A172 (cell line): ENCODE measurements around the gene SYT12. TPM values are rescaled to one million over a fixed set of nuclear protein-coding genes. Genes with fewer than 3 reads are reported as not detected.

Experiments
- DNase-seq: peaks from one replicate; pipeline ENCODE4 v3.0.0-alpha.2; 2015; ENCODE audit warnings: low spot score
- total RNA-seq: library from RNA; depleted of rRNA; stranded (reverse); fragments of >200 nt; shearing (Covaris generic); gene quantifications from 2 replicates; pipeline ENCODE4 v1.2.3, GENCODE V29; 2014

Gene SYT12
- total RNA-seq, 1 experiment from 2014 or later: not detected

DNA sequence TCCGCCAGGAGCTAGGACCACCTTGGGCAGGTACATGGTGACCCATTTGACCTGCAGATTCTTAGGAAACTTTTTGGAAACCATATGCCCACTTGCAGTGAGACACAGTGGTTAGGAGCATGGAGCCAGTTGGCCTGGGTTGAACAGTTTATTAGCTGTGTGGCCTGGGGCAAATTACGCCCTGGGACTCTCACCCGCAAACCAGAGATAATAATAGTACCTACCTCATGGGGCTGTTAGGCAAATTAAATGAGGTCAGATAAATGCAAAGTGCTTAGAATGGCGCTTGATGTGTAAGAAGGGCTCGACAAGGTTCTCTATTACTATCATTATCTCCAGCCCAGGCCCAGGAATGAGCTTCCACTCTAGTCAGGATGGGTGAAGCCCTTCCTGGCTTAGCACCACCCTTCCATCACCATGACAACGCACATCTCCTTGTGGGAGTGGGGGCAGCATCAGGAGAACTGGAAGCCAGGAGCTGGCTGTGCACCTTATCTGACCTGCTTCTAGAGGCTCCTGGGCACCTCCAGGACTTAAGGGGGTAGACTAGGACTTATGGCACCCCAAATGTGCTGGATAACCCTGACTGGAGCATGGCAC is 5.1 kb downstream of the SYT12 start:
- no peak for DNase-seq

- DNase-seq: no peak
These were observed 6.2 kb downstream of the SYT12 start for GRCh38 chr11:67029146-67029545.

DNA sequence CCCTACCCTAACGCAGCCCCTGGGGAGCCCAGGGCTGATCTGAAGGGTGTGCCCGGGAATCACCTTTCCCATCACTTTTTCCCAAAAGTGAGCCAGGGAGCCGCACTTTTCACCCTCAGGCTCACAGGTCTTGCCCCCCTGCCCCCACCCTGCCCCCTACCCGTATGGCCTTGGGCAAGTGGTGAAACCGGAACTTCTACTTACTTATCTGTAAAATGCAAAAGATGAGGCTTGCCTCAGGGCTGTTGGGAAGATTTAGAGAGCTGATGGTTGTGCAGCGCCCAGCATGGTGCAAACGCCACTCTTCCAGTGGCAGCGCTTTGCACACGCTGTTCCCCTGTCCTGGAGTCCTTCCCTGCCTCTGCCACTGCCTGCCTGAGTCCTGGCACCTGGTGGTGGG is 8.0 kb downstream of the SYT12 start:
- DNase-seq: no peak

- DNase-seq: peak; percentile 77
These were observed 9.0 kb downstream of the SYT12 start for GRCh38 chr11:67031791-67032561.

GRCh38 chr11:67032830-67033551 is 10.1 kb downstream of the SYT12 start:
- DNase-seq: peak; percentile 88

DNA sequence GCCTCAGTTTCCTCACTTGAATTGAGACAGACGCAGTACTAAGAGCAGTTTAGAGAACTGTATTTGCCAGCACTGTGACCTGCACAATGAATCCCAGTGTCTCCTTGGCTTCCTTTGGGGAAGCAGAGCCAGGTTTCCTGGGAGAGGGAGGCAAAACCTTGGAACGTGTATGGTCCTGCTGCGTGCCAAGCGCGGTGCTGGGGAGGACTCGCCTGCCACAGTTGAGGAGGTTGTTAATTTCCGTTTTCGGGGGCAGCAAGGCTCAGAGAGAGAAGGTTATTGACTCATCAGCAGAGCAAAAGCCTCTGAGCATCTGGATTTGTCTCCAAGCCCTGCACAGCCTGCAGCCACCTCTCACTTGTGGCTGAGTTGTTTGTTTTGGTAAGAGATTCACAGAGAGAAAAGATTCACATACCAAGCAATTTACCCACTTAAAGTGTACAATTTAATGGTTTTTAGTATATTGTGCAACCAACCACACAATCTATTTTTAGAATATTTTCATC is 10.8 kb downstream of the SYT12 start:
- peak; percentile 90 for DNase-seq

GRCh38 chr11:67034350-67034749 is 11.4 kb downstream of the SYT12 start:
- no peak for DNase-seq

GRCh38 chr11:67040147-67040546 is 17.2 kb downstream of the SYT12 start:
- no peak for DNase-seq

GRCh38 chr11:67041602-67042001 is 18.7 kb downstream of the SYT12 start:
- DNase-seq: no peak

DNA sequence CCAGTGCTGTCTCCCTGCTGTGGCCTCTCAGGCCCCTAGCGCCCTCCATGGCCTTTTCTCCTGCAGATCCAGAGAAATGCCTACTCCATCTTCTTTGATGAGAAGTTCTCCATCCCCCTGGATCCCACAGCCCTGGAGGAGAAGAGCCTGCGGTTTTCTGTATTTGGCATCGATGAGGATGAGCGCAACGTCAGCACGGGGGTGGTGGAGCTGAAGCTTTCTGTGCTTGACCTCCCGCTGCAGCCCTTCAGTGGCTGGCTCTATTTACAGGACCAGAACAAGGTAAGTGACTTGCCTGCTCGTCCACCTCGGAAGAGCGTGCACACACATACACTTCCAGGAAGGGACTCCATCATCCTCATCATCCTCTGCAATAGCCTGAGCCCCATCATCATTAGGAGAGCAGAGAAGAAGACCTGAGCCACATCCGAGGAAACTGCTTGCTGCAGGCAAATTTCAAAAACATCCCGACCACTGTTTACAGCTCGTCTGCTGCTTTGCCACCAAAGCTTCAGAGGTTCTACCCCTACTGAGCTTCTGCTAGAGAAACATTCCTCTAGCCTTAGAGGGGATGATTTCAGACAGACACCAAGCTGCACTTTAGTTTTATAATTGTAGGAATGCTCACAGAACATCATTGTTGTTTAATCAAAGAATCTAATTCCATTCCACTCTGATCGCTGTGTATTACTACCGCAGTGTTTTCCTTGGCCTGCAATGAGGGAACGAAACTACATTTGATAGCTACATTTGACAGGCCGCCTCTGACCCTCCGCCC is 20.8 kb downstream of the SYT12 start:
- no peak for DNase-seq

DNA sequence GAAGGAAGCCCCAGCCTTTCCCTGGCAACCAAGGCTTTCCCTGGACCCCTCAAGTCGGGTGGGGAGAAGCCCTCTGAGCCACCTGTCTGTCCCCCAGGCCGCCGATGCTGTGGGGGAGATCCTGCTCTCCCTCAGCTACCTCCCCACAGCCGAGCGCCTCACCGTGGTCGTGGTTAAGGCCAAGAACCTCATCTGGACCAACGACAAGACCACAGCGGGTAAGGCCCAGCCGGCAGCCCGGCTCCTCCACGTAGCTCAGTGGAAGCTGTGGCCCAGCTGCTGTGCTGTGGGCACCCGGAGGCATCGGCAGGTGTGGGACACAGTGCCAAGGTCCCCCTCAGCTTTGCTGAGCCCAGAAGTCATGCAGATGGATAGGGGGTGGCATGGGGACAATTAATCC is 21.6 kb downstream of the SYT12 start:
- no peak for DNase-seq

DNA sequence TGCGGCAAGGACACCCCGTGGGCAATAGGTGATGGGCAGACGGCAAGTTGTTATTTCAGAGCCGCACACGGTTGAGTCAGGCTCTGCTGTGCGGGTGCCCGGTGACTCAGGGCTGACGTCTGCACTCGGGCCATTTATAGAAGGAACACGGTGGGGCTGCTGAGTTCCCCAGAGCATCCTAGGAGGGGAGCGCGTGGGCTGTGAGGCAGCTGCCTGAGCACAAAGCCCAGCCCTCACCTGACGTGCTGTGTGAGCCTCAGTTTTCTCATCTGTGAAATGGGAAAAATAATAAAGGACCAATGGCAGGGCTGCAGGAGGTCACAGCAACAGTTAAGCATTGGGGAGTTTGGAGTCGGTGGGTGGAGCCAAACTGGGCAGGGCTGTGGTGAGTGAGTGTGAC is 22.4 kb downstream of the SYT12 start:
- DNase-seq: peak; percentile 92

DNA sequence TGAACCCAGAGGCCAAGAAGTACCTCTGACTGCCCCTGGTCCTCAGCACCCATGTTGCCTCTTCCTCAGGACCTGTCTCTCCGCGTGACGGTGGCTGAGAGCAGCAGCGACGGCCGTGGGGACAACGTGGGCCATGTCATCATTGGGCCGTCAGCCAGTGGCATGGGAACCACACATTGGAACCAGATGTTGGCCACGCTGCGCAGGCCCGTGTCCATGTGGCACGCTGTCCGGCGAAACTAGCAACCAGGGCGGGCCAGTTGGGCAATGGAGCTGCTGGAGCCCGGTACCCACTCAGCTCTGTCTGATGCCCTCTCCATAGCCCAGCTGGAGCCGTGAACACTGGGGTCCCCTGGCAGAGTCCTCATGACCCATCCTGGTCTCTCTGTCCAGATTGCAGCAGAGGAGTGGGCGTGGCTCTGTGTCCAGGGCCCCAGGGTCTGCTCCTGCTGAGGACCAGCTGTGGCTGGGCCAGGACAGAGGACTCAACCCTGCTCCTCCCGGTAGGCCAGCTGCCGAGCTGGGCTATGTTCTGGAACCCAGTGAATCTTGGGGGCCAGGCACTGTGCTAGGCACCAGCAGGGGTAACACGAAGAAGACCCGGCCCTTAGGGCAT is 25.7 kb downstream of the SYT12 start:
- DNase-seq: no peak

- DNase-seq: no peak
These were observed 27.2 kb downstream of the SYT12 start for GRCh38 chr11:67050139-67050538.

GRCh38 chr11:67051180-67051893 is 28.4 kb downstream of the SYT12 start:
- no peak for DNase-seq

GRCh38 chr11:67051945-67052488 is 29.1 kb downstream of the SYT12 start:
- no peak for DNase-seq

GRCh38 chr11:67052891-67053290 is 30.0 kb downstream of the SYT12 start:
- no peak for DNase-seq

GRCh38 chr11:67053896-67054329 is 31.0 kb downstream of the SYT12 start:
- DNase-seq: peak; percentile 58

DNA sequence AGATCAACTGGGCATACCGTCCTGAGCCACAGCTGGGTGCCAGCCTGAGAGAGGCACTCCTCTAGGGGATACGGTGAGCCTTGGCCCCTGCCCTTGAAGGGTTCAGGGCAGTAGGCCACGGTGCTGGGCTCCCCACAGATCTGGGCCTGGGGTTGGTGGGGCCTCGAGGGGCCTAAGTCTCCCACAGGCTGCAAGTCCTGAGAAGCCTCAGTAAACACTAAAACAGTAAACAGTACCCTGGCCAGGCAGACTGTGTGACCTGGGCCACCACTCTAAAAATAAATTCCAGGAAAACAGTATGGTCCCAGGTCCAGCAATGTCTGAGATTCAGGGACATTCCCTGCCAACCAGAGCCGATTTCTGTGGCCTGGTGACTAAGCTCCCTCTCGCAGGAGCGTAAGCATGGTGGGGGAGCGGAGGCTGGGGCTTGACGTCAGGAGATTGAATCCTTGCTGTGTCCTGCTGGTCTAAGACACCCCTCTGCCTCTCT is 31.5 kb downstream of the SYT12 start:
- DNase-seq: peak; percentile 87

GRCh38 chr11:67054836-67055523 is 32.0 kb downstream of the SYT12 start:
- peak; percentile 86 for DNase-seq
